Right renal pelvis (tissue), 4 donors: ENCODE data around the gene TIFAB. TPM values are rescaled to one million over a fixed set of nuclear protein-coding genes. Genes with fewer than 3 reads are reported as not detected.
A peak's percentile ranks its signal among the peaks of the same experiment; 100 is the strongest.

ENCODE experiments used
- DNase-seq, 4 donors: peaks; one replicate each; pipeline ENCODE4 v3.0.0-alpha.2; 2013; ENCODE audit warnings: low read depth in 4 of 4, low spot score in 3 of 4, missing footprints in 1 of 4
- polyA plus RNA-seq, 4 donors: library from polyadenylated mRNA; unstranded; fragments of 120-200 nt; gene quantifications; one replicate each; pipeline ENCODE4 v1.2.1, GENCODE V29; 2013; ENCODE audit not compliant: insufficient read length in 4 of 4

TIFAB gene
- polyA plus RNA-seq, 4 donors = 0.06 to 0.28 (median 0.18) TPM

- no peak for DNase-seq
Measured at GRCh38 chr5:135460246-135461033, 8.3 kb upstream of the TIFAB start.

- DNase-seq = no peak
Measured at GRCh38 chr5:135458921-135459331, 6.8 kb upstream of the TIFAB start.

- DNase-seq = no peak
Measured at GRCh38 chr5:135458356-135458755, 6.2 kb upstream of the TIFAB start.

GRCh38 chr5:135457424-135458071 is 5.4 kb upstream of the TIFAB start:
- peak; percentile 34 to 44 (median 40) for DNase-seq

- no peak for DNase-seq
Measured at GRCh38 chr5:135456238-135457099, 4.3 kb upstream of the TIFAB start.

- no peak for DNase-seq
Measured at GRCh38 chr5:135455876-135456237, 3.7 kb upstream of the TIFAB start.

- no peak for DNase-seq
Measured at GRCh38 chr5:135454946-135455345, 2.8 kb upstream of the TIFAB start.

GRCh38 chr5:135453613-135454012 is 1.5 kb upstream of the TIFAB start:
- no peak for DNase-seq

GRCh38 chr5:135451581-135452320 is 400 bp downstream of the TIFAB start:
- DNase-seq = no peak

GRCh38 chr5:135450952-135451351 is 1.2 kb downstream of the TIFAB start:
- DNase-seq = no peak

- no peak for DNase-seq
Measured at GRCh38 chr5:135450336-135450735, 1.8 kb downstream of the TIFAB start.

- DNase-seq = no peak
Measured at GRCh38 chr5:135449644-135450043, 2.5 kb downstream of the TIFAB start.

- no peak for DNase-seq
Measured at GRCh38 chr5:135448791-135449507, 3.2 kb downstream of the TIFAB start.

GRCh38 chr5:135448071-135448739 is 3.9 kb downstream of the TIFAB start:
- no peak for DNase-seq

- no peak for DNase-seq
Measured at GRCh38 chr5:135447298-135447929, 4.7 kb downstream of the TIFAB start, which contains the start of gene DCANP1. TSS of gene DCANP1 (minus strand) at chr5:135447348. CDS start at chr5:135447108, 240 bp downstream.

GRCh38 chr5:135446615-135447014 is 5.5 kb downstream of the TIFAB start:
- no peak for DNase-seq

- no peak for DNase-seq
Measured at GRCh38 chr5:135446206-135446605, 5.9 kb downstream of the TIFAB start.

GRCh38 chr5:135445306-135445985 is 6.7 kb downstream of the TIFAB start:
- no peak for DNase-seq
